ENCODE results near the gene BCOR.
A peak's percentile ranks its signal among the peaks of the same experiment; 100 is the strongest.

BCOR gene

GRCh38 chrX:40039887-40040286 lies 57.9 kb downstream of the BCOR start:
- Histone ChIP-seq H3K79me2 (ENCODE audit: insufficient read depth, low read length) (no peaks in the 10 kb centered on the region), H3K4me2 (ENCODE audit: insufficient read depth, low read length) (no peak overlapping the region), H3K4me1 (ENCODE audit: insufficient read depth, low read length) (peaks cover 16% of the 10 kb centered on the region), H3K9me3 (ENCODE audit: insufficient read depth, low read length, severe bottlenecking) (no peaks in the 10 kb centered on the region), H3K36me3 (ENCODE audit: insufficient read depth, low read length) (no peaks in the 10 kb centered on the region), H2AFZ (ENCODE audit: low read depth, low read length) (peak overlapping the region; percentile 47), H3K4me3 (ENCODE audit: low read depth in 1 of 2, low read length in 2 of 2) (no peak overlapping the region), H3K27ac (ENCODE audit: low read length) (peak overlapping the region; percentile 45), H3K9ac (ENCODE audit: low read depth, low read length) (no peak overlapping the region), H4K20me1 (ENCODE audit: insufficient read depth, low read length) (no peaks in the 10 kb centered on the region), H3K27me3 (ENCODE audit: insufficient read depth, low read length, poor library complexity) (no peaks in the 10 kb centered on the region)
- ATAC-seq (ENCODE audit: insufficient read depth, low read depth) (no peak), DNase-seq (no peak)
- no peak for TF ChIP-seq EZH2 (IDR thresholded peaks at IDR 0.05; ENCODE audit: borderline replicate concordance, low read depth, low read length, severe bottlenecking)

GRCh38 chrX:40037367-40037766 lies 60.4 kb downstream of the BCOR start:
- no peaks in the 10 kb centered on the region for H3K9me3 ChIP-seq (ENCODE audit: insufficient read depth, low read length, severe bottlenecking)
- no peaks in the 10 kb centered on the region for H3K27me3 ChIP-seq (ENCODE audit: insufficient read depth, low read length, poor library complexity)
- no peak overlapping the region for H3K4me3 ChIP-seq (ENCODE audit: low read depth in 1 of 2, low read length in 2 of 2)
- H3K36me3 ChIP-seq (ENCODE audit: insufficient read depth, low read length) = no peaks in the 10 kb centered on the region
- no peak for ATAC-seq (ENCODE audit: insufficient read depth, low read depth)
- H3K9ac ChIP-seq (ENCODE audit: low read depth, low read length) = no peak overlapping the region
- H3K4me1 ChIP-seq (ENCODE audit: insufficient read depth, low read length) = peaks cover 16% of the 10 kb centered on the region
- no peak overlapping the region for H3K4me2 ChIP-seq (ENCODE audit: insufficient read depth, low read length)
- H2AFZ ChIP-seq (ENCODE audit: low read depth, low read length) = no peak overlapping the region
- no peak for DNase-seq
- no peak overlapping the region for H3K27ac ChIP-seq (ENCODE audit: low read length)
- TF ChIP-seq CTCF (IDR thresholded peaks at IDR 0.05; ENCODE audit: borderline replicate concordance, extremely low read depth, low read length, poor library complexity, severe bottlenecking) (no peak), EZH2 (IDR thresholded peaks at IDR 0.05; ENCODE audit: borderline replicate concordance, low read depth, low read length, severe bottlenecking) (no peak)
- H3K79me2 ChIP-seq (ENCODE audit: insufficient read depth, low read length) = no peaks in the 10 kb centered on the region
- H4K20me1 ChIP-seq (ENCODE audit: insufficient read depth, low read length) = no peaks in the 10 kb centered on the region

- no peaks in the 10 kb centered on the region for H3K9me3 ChIP-seq (ENCODE audit: insufficient read depth, low read length, severe bottlenecking)
These were observed 62.0 kb downstream of the BCOR start for GRCh38 chrX:40035726-40036125.

GRCh38 chrX:40031911-40032310 lies 65.8 kb downstream of the BCOR start:
- Histone ChIP-seq H3K4me3 (ENCODE audit: low read depth in 1 of 2, low read length in 2 of 2) (no peak overlapping the region), H3K4me2 (ENCODE audit: insufficient read depth, low read length) (no peak overlapping the region), H3K4me1 (ENCODE audit: insufficient read depth, low read length) (no peaks in the 10 kb centered on the region), H3K27me3 (ENCODE audit: insufficient read depth, low read length, poor library complexity) (no peaks in the 10 kb centered on the region), H3K36me3 (ENCODE audit: insufficient read depth, low read length) (no peaks in the 10 kb centered on the region), H3K79me2 (ENCODE audit: insufficient read depth, low read length) (no peaks in the 10 kb centered on the region), H4K20me1 (ENCODE audit: insufficient read depth, low read length) (no peaks in the 10 kb centered on the region), H2AFZ (ENCODE audit: low read depth, low read length) (no peak overlapping the region), H3K27ac (ENCODE audit: low read length) (no peak overlapping the region), H3K9ac (ENCODE audit: low read depth, low read length) (no peak overlapping the region), H3K9me3 (ENCODE audit: insufficient read depth, low read length, severe bottlenecking) (no peaks in the 10 kb centered on the region)
- ATAC-seq (ENCODE audit: insufficient read depth, low read depth) (no peak), DNase-seq (no peak)
- TF ChIP-seq EZH2 (IDR thresholded peaks at IDR 0.05; ENCODE audit: borderline replicate concordance, low read depth, low read length, severe bottlenecking) = no peak
- TF ChIP-seq CTCF (IDR thresholded peaks at IDR 0.05; ENCODE audit: borderline replicate concordance, extremely low read depth, low read length, poor library complexity, severe bottlenecking) = no peak

More at GRCh38 chrX:40035726-40036125, 62.0 kb downstream of the BCOR start:
- H3K4me1 ChIP-seq (ENCODE audit: insufficient read depth, low read length) = peaks cover 11% of the 10 kb centered on the region
- H3K9ac ChIP-seq (ENCODE audit: low read depth, low read length) = no peak overlapping the region
- no peaks in the 10 kb centered on the region for H3K79me2 ChIP-seq (ENCODE audit: insufficient read depth, low read length)
- H3K4me2 ChIP-seq (ENCODE audit: insufficient read depth, low read length) = no peak overlapping the region
- no peaks in the 10 kb centered on the region for H3K36me3 ChIP-seq (ENCODE audit: insufficient read depth, low read length)
- DNase-seq (no peak), ATAC-seq (ENCODE audit: insufficient read depth, low read depth) (no peak)
- H2AFZ ChIP-seq (ENCODE audit: low read depth, low read length) = no peak overlapping the region
- no peak overlapping the region for H3K4me3 ChIP-seq (ENCODE audit: low read depth in 1 of 2, low read length in 2 of 2)
- H3K27me3 ChIP-seq (ENCODE audit: insufficient read depth, low read length, poor library complexity) = no peaks in the 10 kb centered on the region
- TF ChIP-seq EZH2 (IDR thresholded peaks at IDR 0.05; ENCODE audit: borderline replicate concordance, low read depth, low read length, severe bottlenecking) (no peak), CTCF (IDR thresholded peaks at IDR 0.05; ENCODE audit: borderline replicate concordance, extremely low read depth, low read length, poor library complexity, severe bottlenecking) (no peak)
- no peaks in the 10 kb centered on the region for H4K20me1 ChIP-seq (ENCODE audit: insufficient read depth, low read length)
- no peak overlapping the region for H3K27ac ChIP-seq (ENCODE audit: low read length)

Measured in DND-41 (cell line).